GM19240 (cell line): Measurements from ENCODE around the gene FHL1.
"Not testable (repeated sequence)": the region's sequence is repeated elsewhere in the genome, so short reads cannot be mapped to it uniquely, and the experiment has no call there.

Experiments
- DNase-seq: peaks from one replicate; pipeline ENCODE4 v3.0.0; 2011; ENCODE audit warnings: low spot score; ENCODE audit not compliant: insufficient read length

Gene FHL1

GRCh38 chrX:136147315-136147901 is at the start of gene FHL1:
FHL1 (plus strand) TSS chrX:136147533.
- no peak for DNase-seq

- DNase-seq: no peak
Observed at GRCh38 chrX:136097871-136098805, 49.2 kb upstream of the FHL1 start.

GRCh38 chrX:136104936-136105335 is 42.4 kb upstream of the FHL1 start:
- no peak for DNase-seq

- DNase-seq: no peak
Observed at GRCh38 chrX:136106920-136107528, 40.3 kb upstream of the FHL1 start.

GRCh38 chrX:136108905-136109304 is 38.4 kb upstream of the FHL1 start:
- not testable (repeated sequence) for DNase-seq

- no peak for DNase-seq
Observed at GRCh38 chrX:136112286-136112685, 35.0 kb upstream of the FHL1 start.

GRCh38 chrX:136112778-136113177 is 34.6 kb upstream of the FHL1 start:
- no peak for DNase-seq

GRCh38 chrX:136115126-136115903 is 32.0 kb upstream of the FHL1 start:
- DNase-seq: no peak

GRCh38 chrX:136115904-136116297 is 31.4 kb upstream of the FHL1 start:
- DNase-seq: no peak

- no peak for DNase-seq
Observed at GRCh38 chrX:136121788-136122187, 25.5 kb upstream of the FHL1 start.

GRCh38 chrX:136122207-136122606 is 25.1 kb upstream of the FHL1 start:
- DNase-seq: no peak

GRCh38 chrX:136125106-136125505 is 22.2 kb upstream of the FHL1 start:
- no peak for DNase-seq

GRCh38 chrX:136126371-136126770 is 21.0 kb upstream of the FHL1 start:
- DNase-seq: no peak

GRCh38 chrX:136126872-136127406 is 20.4 kb upstream of the FHL1 start:
- no peak for DNase-seq

- DNase-seq: no peak
Observed at GRCh38 chrX:136128743-136129142, 18.6 kb upstream of the FHL1 start.

- no peak for DNase-seq
Observed at GRCh38 chrX:136130931-136131833, 16.2 kb upstream of the FHL1 start.

GRCh38 chrX:136138939-136139338 is 8.4 kb upstream of the FHL1 start:
- no peak for DNase-seq

GRCh38 chrX:136141569-136141968 is 5.8 kb upstream of the FHL1 start:
- no peak for DNase-seq

GRCh38 chrX:136142592-136142991 is 4.7 kb upstream of the FHL1 start:
- no peak for DNase-seq

- DNase-seq: no peak
Observed at GRCh38 chrX:136143711-136144110, 3.6 kb upstream of the FHL1 start.
